Liver (tissue), 9 donors: Measurements from ENCODE around the gene TXNRD2. TPM values are rescaled to one million over a fixed set of nuclear protein-coding genes. Genes with fewer than 3 reads are reported as not detected.

Experiments used
- DNase-seq: peaks from one replicate; pipeline ENCODE4 v3.0.0-alpha.2; 2017; ENCODE audit warnings: low spot score
- H3K27ac ChIP-seq, 2 donors: one replicate each; pipeline ENCODE4 v1.7.0; 2013; ENCODE audit warnings: inconsistent platforms in 2 of 2, low read length in 2 of 2, control low read depth in 1 of 2, low read depth in 1 of 2, mild to moderate bottlenecking in 1 of 2
- H3K27me3 ChIP-seq, 4 donors: one replicate each; pipeline versions ENCODE4 v1.6.1 to v1.7.0; 2013; ENCODE audit warnings: low read length in 3 of 4, inconsistent platforms in 1 of 4, mild to moderate bottlenecking in 1 of 4, moderate library complexity in 1 of 4; ENCODE audit not compliant: control insufficient read depth in 4 of 4, insufficient read depth in 4 of 4
- H3K36me3 ChIP-seq, 4 donors: one replicate each; pipeline versions ENCODE4 v1.6.1 to v1.7.0; 2013; ENCODE audit warnings: low read length in 3 of 4, mild to moderate bottlenecking in 3 of 4, low read depth in 1 of 4, moderate library complexity in 1 of 4; ENCODE audit not compliant: control insufficient read depth in 4 of 4, insufficient read depth in 3 of 4
- H3K4me1 ChIP-seq, 4 donors: one replicate each; pipeline versions ENCODE4 v1.6.1 to v1.7.0; 2013; ENCODE audit warnings: low read length in 3 of 4, mild to moderate bottlenecking in 3 of 4, moderate library complexity in 1 of 4; ENCODE audit not compliant: control insufficient read depth in 4 of 4, insufficient read depth in 4 of 4
- H3K4me3 ChIP-seq, 3 donors: one replicate each; pipeline versions ENCODE4 v1.6.1 to v1.7.0; 2013; ENCODE audit warnings: low read length in 3 of 3, control low read depth in 1 of 3, low read depth in 1 of 3, mild to moderate bottlenecking in 1 of 3
- H3K9ac ChIP-seq, 2 donors: one replicate each; pipeline ENCODE4 v1.7.0; 2013; ENCODE audit warnings: low read length in 2 of 2, mild to moderate bottlenecking in 2 of 2, moderate library complexity in 2 of 2, control low read depth in 1 of 2, low read depth in 1 of 2
- H3K9me3 ChIP-seq, 4 donors: one replicate each; pipeline versions ENCODE4 v1.6.1 to v1.7.0; 2013; ENCODE audit warnings: low read length in 3 of 4; ENCODE audit not compliant: control insufficient read depth in 4 of 4
- CTCF ChIP-seq: fragments of 150-350 bp; IDR thresholded peaks from 2 replicates; pipeline ENCODE4 v1.5.1; 2017; ENCODE audit warnings: improper control_type of control experiment, low read depth, low read length; ENCODE audit not compliant: missing input control
- EGR1 ChIP-seq, 2 donors: IDR thresholded peaks; 2 replicates each; pipeline ENCODE4 v1.6.1; 2016 to 2018; ENCODE audit warnings: antibody characterized with exemption in 2 of 2, low read depth in 2 of 2
- FOXA1 ChIP-seq: IDR thresholded peaks from 2 replicates; pipeline ENCODE4 v1.6.1; 2016; ENCODE audit warnings: antibody characterized with exemption
- FOXA2 ChIP-seq: IDR thresholded peaks from 2 replicates; pipeline ENCODE4 v1.6.1; 2016; ENCODE audit warnings: antibody characterized with exemption
- GABPA ChIP-seq, 2 donors: IDR thresholded peaks in 1 of 2; conservative IDR thresholded peaks in 1 of 2; 2 replicates each; pipeline ENCODE4 v1.6.1; 2016; ENCODE audit warnings: antibody characterized with exemption in 2 of 2, mild to moderate bottlenecking in 1 of 2, moderate library complexity in 1 of 2
- HNF4A ChIP-seq, 2 donors: conservative IDR thresholded peaks; 2 replicates each; pipeline ENCODE4 v1.6.1; 2016; ENCODE audit warnings: antibody characterized with exemption in 2 of 2, mild to moderate bottlenecking in 2 of 2
- HNF4G ChIP-seq: IDR thresholded peaks from 2 replicates; pipeline ENCODE4 v1.6.1; 2016; ENCODE audit warnings: antibody characterized with exemption
- JUND ChIP-seq, 2 donors: IDR thresholded peaks; 2 replicates each; pipeline ENCODE4 v1.6.1; 2016; ENCODE audit warnings: antibody characterized with exemption in 2 of 2
- NR2F2 ChIP-seq: IDR thresholded peaks from 2 replicates; pipeline ENCODE4 v1.6.1; 2016; ENCODE audit warnings: antibody characterized with exemption
- RAD21 ChIP-seq, 2 donors: IDR thresholded peaks; 2 replicates each; pipeline ENCODE4 v1.6.1; 2016; ENCODE audit warnings: antibody characterized with exemption in 2 of 2, mild to moderate bottlenecking in 2 of 2
- RXRA ChIP-seq, 2 donors: IDR thresholded peaks; 2 replicates each; pipeline ENCODE4 v1.6.1; 2017 to 2018; ENCODE audit warnings: antibody characterized with exemption in 2 of 2, mild to moderate bottlenecking in 1 of 2
- SP1 ChIP-seq: IDR thresholded peaks from 2 replicates; pipeline ENCODE4 v1.6.1; 2018; ENCODE audit warnings: antibody characterized with exemption, mild to moderate bottlenecking
- TAF1 ChIP-seq: conservative IDR thresholded peaks from 2 replicates; pipeline ENCODE4 v1.6.1; 2016; ENCODE audit warnings: antibody characterized with exemption, mild to moderate bottlenecking
- YY1 ChIP-seq: IDR thresholded peaks from 2 replicates; pipeline ENCODE4 v1.6.1; 2016; ENCODE audit warnings: antibody characterized with exemption, mild to moderate bottlenecking
- ZBTB33 ChIP-seq: IDR thresholded peaks from 2 replicates; pipeline ENCODE4 v1.6.1; 2016; ENCODE audit warnings: antibody characterized with exemption
- WGBS: extraction: QIAGEN DNeasy Blood & Tissue Kit; methylation state at CpG from one replicate; pipeline ENCODE4 v1.1.7; 2013; 5-methylcytosine and 5-hydroxymethylcytosine counted together
- polyA plus RNA-seq, 2 donors: library from polyadenylated mRNA; stranded (reverse) in 1 of 2; unstranded in 1 of 2; fragments of 200-250 nt in 1 of 2; fragments of >200 nt in 1 of 2; fragmentation: Nextera tagmentation in 1 of 2; extraction: Ambion mirVana in 1 of 2; gene quantifications; one replicate each; pipeline versions ENCODE4 v1.2.1 to v1.2.3, GENCODE V29; 2013 to 2015
- total RNA-seq, 2 donors: library from RNA; depleted of rRNA; stranded (reverse); fragments of >200 nt; gene quantifications; one replicate each; pipeline ENCODE4 v1.2.3, GENCODE V29; 2014
- TF ChIP-seq, protein P1 (sequence below): IDR thresholded peaks from 2 replicates; pipeline ENCODE4 v1.6.1; 2016; ENCODE audit warnings: antibody characterized with exemption
- TF ChIP-seq, protein P2 (sequence below): IDR thresholded peaks from 2 replicates; pipeline ENCODE4 v1.6.1; 2016; ENCODE audit warnings: antibody characterized with exemption
- TF ChIP-seq, protein P3 (sequence below): IDR thresholded peaks from 2 replicates; pipeline ENCODE4 v1.6.1; 2016; ENCODE audit warnings: antibody characterized with exemption, mild to moderate bottlenecking
- donor health status: healthy.
- donor health status: healthy.
- donor health status: healthy.
- donor health status: healthy.
- donor health status: healthy.

The TXNRD2 gene
- total and polyA plus RNA-seq, 4 donors = 22.2 to 41.3 (median 33.6) TPM

GRCh38 chr22:19913337-19913936 lies 28.2 kb downstream of the TXNRD2 start:
- Histone ChIP-seq H3K27me3 (no peaks in the 10 kb centered on the region), H3K9ac (no peak overlapping the region), H3K4me3 (no peak overlapping the region), H3K27ac (no peak overlapping the region), H3K36me3 (peaks cover 15 to 69% (median 42%) of the 10 kb centered on the region in 4 donors), H3K9me3 (no peaks in the 10 kb centered on the region), H3K4me1 (no peaks in the 10 kb centered on the region)
- no peak for DNase-seq
- WGBS = 87% methylated on average over 6 of the region's 6 CpGs
- TF ChIP-seq, protein P1, sequence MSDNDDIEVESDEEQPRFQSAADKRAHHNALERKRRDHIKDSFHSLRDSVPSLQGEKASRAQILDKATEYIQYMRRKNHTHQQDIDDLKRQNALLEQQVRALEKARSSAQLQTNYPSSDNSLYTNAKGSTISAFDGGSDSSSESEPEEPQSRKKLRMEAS = no peak
- TF ChIP-seq CTCF (no peak), FOXA1 (no peak), HNF4A (conservative IDR thresholded peaks at IDR 0.05) (no peak), SP1 (no peak)

- Histone ChIP-seq H3K9ac (no peak overlapping the region), H3K27me3 (no peaks in the 10 kb centered on the region), H3K4me3 (no peak overlapping the region), H3K4me1 (no peaks in the 10 kb centered on the region), H3K36me3 (peaks cover 11 to 63% (median 36%) of the 10 kb centered on the region in 4 donors), H3K9me3 (no peaks in the 10 kb centered on the region), H3K27ac (no peak overlapping the region)
- TF ChIP-seq RAD21 (IDR thresholded peaks at IDR 0.05) (no peak), EGR1 (IDR thresholded peaks at IDR 0.05; ENCODE audit: low read depth in 2 of 2) (no peak), ZBTB33 (no peak), RXRA (IDR thresholded peaks at IDR 0.05) (no peak), HNF4G (no peak), CTCF (no peak), GABPA (IDR thresholded peaks at IDR 0.05 in 1 of 2, conservative IDR thresholded peaks at IDR 0.05 in 1 of 2) (no peak), JUND (IDR thresholded peaks at IDR 0.05) (no peak), TAF1 (no peak), NR2F2 (no peak), SP1 (no peak), FOXA2 (no peak), HNF4A (conservative IDR thresholded peaks at IDR 0.05) (no peak), FOXA1 (no peak), YY1 (no peak)
- TF ChIP-seq, protein P2, sequence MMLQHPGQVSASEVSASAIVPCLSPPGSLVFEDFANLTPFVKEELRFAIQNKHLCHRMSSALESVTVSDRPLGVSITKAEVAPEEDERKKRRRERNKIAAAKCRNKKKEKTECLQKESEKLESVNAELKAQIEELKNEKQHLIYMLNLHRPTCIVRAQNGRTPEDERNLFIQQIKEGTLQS = no peak
- TF ChIP-seq, protein P3, sequence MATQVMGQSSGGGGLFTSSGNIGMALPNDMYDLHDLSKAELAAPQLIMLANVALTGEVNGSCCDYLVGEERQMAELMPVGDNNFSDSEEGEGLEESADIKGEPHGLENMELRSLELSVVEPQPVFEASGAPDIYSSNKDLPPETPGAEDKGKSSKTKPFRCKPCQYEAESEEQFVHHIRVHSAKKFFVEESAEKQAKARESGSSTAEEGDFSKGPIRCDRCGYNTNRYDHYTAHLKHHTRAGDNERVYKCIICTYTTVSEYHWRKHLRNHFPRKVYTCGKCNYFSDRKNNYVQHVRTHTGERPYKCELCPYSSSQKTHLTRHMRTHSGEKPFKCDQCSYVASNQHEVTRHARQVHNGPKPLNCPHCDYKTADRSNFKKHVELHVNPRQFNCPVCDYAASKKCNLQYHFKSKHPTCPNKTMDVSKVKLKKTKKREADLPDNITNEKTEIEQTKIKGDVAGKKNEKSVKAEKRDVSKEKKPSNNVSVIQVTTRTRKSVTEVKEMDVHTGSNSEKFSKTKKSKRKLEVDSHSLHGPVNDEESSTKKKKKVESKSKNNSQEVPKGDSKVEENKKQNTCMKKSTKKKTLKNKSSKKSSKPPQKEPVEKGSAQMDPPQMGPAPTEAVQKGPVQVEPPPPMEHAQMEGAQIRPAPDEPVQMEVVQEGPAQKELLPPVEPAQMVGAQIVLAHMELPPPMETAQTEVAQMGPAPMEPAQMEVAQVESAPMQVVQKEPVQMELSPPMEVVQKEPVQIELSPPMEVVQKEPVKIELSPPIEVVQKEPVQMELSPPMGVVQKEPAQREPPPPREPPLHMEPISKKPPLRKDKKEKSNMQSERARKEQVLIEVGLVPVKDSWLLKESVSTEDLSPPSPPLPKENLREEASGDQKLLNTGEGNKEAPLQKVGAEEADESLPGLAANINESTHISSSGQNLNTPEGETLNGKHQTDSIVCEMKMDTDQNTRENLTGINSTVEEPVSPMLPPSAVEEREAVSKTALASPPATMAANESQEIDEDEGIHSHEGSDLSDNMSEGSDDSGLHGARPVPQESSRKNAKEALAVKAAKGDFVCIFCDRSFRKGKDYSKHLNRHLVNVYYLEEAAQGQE = no peak
- TF ChIP-seq, protein P1 = no peak
- no peak for DNase-seq
- WGBS = 88% methylated on average over 20 of the region's 20 CpGs
Measured at GRCh38 chr22:19912271-19912999, 29.2 kb downstream of the TXNRD2 start.
